HG02884 (cell line): ENCODE measurements around the gene ERCC4.
"Not testable (repeated sequence)": the region's sequence is repeated elsewhere in the genome, so short reads cannot be mapped to it uniquely, and the experiment has no call there.

Experiments used
- ATAC-seq: cut with Tn5 transposase; IDR thresholded peaks from one replicate; pipeline ENCODE4 v1.9.1; 2021; ENCODE audit warnings: mild to moderate bottlenecking, moderate library complexity; ENCODE audit not compliant: unreplicated experiment

Gene ERCC4

GRCh38 chr16:13919683-13920509 lies at the start of gene ERCC4:
TSS of gene ERCC4 (plus strand) at chr16:13920154. CDS start at chr16:13920166, 12 bp downstream.
- ATAC-seq: peak; percentile 93

GRCh38 chr16:13873835-13874438 lies 46.0 kb upstream of the ERCC4 start:
- ATAC-seq: no peak

- ATAC-seq: no peak
Observed at GRCh38 chr16:13875614-13876284, 44.2 kb upstream of the ERCC4 start.

DNA sequence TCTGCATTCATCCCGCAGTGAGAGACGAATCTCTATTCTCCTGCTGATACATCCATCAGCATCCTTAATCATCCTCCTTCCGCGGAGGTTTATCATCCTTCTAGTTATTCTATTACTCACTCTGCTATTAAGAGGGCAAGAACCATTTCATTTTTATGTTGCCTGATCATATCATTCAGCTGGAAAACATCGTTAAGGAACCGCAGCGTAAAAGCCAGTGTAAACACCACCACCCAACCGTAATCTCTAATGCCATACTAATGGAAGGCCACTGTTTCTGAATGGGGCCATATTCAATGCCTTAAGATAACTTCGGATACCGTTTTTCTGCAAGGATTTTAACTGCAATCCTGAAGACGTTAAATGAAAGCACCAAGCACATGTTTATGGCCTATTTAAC lies 36.7 kb upstream of the ERCC4 start:
- ATAC-seq: no peak

DNA sequence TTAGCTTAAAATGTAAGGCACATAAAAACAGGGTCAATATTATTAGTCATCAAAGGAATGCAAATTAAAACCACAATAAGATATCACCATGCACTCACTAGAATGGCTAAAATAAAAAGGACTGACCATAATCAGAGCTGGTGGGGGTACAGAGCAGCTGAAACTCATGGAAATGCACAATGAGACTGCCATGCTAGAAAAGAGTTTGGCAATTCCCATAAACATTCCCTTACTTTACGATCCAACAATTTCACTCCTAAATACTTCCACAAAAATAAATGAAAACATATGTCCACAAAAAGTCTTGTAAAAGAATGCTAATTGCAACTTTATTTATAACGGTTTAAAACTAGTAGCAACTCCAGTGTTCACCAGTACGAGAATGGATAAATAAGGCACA lies 36.1 kb upstream of the ERCC4 start:
- no peak for ATAC-seq

- no peak for ATAC-seq
Observed at GRCh38 chr16:13885700-13886099, 34.3 kb upstream of the ERCC4 start.

- no peak for ATAC-seq
Observed at GRCh38 chr16:13886608-13887007, 33.3 kb upstream of the ERCC4 start.

DNA sequence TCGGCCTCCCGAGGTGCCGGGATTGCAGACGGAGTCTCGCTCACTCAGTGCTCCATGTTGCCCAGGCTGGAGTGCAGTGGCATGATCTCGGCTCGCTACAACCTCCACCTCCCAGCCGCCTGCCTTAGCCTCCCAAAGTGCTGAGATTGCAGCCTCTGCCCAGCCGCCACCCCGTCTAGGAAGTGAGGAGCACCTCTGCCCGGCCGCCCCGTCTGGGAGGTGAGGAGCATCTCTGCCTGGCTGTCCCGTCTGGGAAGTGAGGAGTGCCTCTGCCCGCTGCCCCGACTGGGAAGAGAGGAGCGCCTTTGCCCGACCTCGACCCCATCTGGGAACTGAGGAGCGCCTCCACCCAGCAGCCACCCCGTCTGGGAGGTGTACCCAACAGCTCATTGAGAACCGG lies 30.6 kb upstream of the ERCC4 start:
- not testable (repeated sequence) for ATAC-seq

DNA sequence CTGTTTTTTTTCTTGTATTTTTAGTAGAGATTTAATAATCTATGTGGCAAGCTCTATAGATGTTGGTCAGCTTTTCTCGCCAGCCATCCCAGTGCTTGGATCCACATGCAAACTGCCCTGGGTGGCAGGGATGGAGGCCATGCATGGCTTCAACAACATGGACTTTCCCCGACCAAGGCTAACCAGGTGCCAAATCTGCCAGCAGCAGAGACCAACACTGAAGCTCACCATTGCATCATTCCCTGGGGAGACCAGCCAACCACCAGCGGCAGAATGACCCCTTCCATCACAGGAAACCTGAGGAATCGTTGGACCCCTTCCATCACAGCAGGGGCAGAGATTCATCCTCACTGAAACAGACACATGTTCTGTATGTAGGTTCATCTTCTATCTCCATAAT lies 27.7 kb upstream of the ERCC4 start:
- ATAC-seq: no peak

DNA sequence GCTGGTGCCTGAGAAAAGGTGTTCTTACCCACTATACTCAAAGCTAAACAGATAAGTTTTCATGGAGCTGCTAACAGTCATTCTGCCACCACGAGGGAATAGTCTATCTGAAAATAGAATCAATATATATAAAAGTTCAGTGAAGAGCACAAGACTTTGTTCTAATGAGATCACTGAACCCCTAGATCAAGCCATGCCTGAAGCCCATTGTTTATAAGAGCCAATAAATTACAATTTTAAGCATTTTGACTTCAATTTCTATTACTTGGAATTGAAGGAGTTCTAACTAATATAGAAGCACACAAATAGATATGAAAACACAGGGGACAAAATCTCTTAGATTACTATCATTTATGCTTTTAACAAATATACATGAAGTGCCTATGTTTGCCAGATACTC lies 24.4 kb upstream of the ERCC4 start:
- no peak for ATAC-seq

- ATAC-seq: no peak
Observed at GRCh38 chr16:13896543-13897182, 23.3 kb upstream of the ERCC4 start.

- no peak for ATAC-seq
Observed at GRCh38 chr16:13897806-13898205, 22.1 kb upstream of the ERCC4 start.

GRCh38 chr16:13898233-13898632 lies 21.7 kb upstream of the ERCC4 start:
- no peak for ATAC-seq

DNA sequence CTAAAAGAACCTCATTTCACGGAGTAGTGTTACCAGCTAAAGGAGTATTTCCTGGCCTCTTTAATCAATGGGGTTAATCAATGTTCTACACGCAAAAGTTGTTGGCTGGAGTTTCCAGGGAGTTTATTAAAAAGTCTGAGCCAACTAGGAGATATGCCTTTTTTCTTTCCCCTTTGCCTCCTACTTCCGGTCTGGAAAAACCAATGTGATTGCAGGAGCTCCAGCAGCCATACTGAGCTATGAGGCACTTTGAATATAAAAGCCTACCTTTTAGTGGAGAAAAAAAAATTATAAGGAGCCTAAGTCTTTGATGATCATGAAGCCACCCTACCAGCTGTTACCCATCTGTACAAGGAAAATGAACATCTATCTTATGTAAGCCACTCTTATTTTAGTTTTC lies 17.9 kb upstream of the ERCC4 start:
- no peak for ATAC-seq

GRCh38 chr16:13902677-13903076 lies 17.3 kb upstream of the ERCC4 start:
- no peak for ATAC-seq

DNA sequence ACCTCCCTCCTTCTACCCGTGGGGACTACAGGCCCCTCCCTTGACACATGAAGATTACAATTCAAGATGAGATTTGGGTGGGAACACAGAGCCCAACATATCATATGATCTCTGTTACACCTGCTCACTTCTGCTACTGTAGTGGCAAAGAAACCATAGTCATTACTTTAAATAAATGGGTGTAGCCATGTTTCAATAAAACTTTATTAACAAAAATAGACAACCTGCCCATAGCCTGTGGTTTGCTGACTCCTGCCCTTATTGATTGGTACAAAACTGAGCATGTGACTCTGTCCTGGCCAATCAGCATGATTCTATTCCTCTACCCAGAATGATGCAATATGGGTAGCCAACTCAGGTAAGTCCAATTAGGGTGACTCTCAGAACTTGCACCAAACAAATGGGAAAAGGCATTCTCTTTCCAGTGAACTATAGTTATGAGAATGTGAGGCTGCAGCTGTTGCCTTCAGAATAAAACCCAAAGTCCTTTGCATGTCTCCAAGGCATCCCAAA lies 15.7 kb upstream of the ERCC4 start:
- no peak for ATAC-seq

DNA sequence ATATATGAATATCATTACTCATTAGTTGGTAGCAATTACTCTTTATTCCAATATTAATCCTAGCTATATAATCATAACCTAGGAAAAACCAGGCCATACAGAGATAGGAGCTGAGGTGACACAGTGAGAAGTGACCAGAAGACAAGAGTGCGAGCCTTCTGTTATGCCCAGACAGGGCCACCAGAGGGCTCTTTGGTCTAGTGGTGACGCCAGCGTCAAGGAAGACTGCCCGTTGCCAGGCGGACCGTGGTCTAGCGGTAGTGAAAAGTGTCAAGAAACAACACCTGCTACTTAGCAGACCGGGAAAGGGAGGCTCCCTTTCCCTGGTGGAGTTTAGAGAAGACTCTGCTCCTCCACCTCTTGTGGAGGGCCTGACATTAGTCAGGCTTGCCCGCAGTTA lies 15.1 kb upstream of the ERCC4 start:
- ATAC-seq: not testable (repeated sequence)

DNA sequence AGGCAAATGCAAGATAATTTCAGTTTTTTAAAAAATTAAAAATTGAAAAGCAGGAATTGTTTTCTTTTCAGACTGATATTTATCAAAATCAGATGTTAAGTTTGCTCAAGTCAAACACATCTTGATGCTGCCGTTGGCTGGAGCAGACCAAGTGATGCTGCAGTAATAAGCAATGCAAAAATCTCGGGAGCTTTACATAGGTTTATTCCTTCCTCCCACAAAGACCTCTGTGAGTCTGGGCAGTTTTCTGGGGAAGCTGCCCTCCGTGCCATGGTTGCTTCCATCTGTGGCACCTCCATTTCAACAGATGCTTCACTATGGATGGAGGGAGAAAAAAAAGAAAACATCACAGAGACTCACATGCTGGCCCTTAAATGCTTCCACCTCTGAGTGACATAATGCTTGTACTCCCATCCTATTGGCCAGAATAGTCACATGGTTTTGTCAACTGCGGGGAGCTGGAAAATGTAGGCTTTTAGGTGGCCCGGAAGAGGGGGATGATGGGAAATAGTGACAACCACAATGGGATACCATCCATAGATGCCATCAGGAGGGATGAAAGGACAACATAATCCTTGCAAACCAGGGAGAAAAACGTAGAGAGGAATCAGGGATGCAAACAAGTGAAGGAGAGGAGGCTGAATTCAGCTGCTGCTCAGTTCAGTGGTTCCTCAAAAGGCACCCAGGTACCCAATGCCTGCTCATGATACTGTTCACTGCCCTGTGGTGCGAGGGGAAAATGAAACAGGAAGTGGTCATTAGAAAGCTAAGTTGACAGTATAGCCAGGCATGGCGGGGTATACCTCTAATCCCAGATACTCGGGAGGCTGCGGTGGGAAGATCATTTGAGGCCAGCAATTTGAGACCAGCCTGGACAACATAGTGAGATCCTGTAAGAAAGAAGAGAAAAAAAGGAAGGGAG lies 13.5 kb upstream of the ERCC4 start:
- no peak for ATAC-seq

DNA sequence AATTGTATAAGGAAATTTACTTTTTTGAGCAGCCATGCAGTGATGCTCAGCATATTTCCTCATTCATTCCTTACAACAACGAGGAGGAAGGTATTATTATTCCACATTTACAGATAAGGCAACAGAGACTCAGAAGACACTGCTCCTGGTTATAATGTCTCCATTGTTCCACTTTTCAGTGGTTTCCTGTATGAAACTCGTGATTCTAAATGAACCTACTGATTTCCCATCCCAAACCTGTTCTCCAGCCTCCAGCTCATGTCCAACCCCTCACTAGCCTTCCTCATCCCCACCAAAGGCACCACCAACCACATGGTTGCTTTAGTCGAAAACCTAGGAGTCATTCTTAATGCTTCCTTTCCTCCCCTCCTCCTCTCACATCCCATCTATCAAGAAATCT lies 12.5 kb upstream of the ERCC4 start:
- ATAC-seq: no peak

- ATAC-seq: no peak
Observed at GRCh38 chr16:13909069-13909468, 10.9 kb upstream of the ERCC4 start.
